WTC11 (cell line): ENCODE measurements around the gene DNAH11. TPM values are rescaled to one million over a fixed set of nuclear protein-coding genes. Genes with fewer than 3 reads are reported as not detected.
"Not testable (repeated sequence)": the region's sequence is repeated elsewhere in the genome, so short reads cannot be mapped to it uniquely, and the experiment has no call there.

Experiments used
- ATAC-seq: fragments of 200-7000 bp; cut with Tn5 transposase; 2 replicates; pipeline ENCODE4 v1.10.0; 2021; ENCODE audit warnings: mild to moderate bottlenecking, moderate library complexity
- CTCF ChIA-PET: fragments of 300-600 bp; sonication (Branson Sonifier 250); formaldehyde crosslinking; loops from one replicate; lab custom pipeline; 2021; ENCODE audit warnings: antibody characterized with exemption; lab: Charles Lee
- POLR2A ChIA-PET: fragments of 350-600 bp; sonication (Branson Sonifier 250); formaldehyde crosslinking; loops from one replicate; lab custom pipeline; 2021; ENCODE audit warnings: antibody characterized with exemption; lab: Charles Lee
- DNase-seq: peaks from one replicate; pipeline ENCODE4 v3.0.0; 2021; ENCODE audit warnings: low spot score
- H3K27ac Mint-ChIP-seq: 2 replicates; pipeline ENCODE4 v1.8.0; 2021; ENCODE audit warnings: mixed read lengths
- H3K27me3 Mint-ChIP-seq: 2 replicates; pipeline ENCODE4 v1.8.0; 2021; ENCODE audit warnings: low read depth, mild to moderate bottlenecking, moderate library complexity, mixed read lengths
- H3K36me3 Mint-ChIP-seq: 2 replicates; pipeline ENCODE4 v1.8.0; 2021; ENCODE audit warnings: mixed read lengths
- H3K4me1 Mint-ChIP-seq: 2 replicates; pipeline ENCODE4 v1.8.0; 2022; ENCODE audit warnings: mixed read lengths
- H3K4me3 Mint-ChIP-seq: 2 replicates; pipeline ENCODE4 v1.8.0; 2021; ENCODE audit warnings: mild to moderate bottlenecking, moderate library complexity, mixed read lengths
- H3K9me3 Mint-ChIP-seq: 2 replicates; pipeline ENCODE4 v1.8.0; 2021; ENCODE audit warnings: mixed read lengths
- GTF2I ChIP-seq: fragments of 250-450 bp; sonication (Bioruptor Pico); conservative IDR thresholded peaks from 2 replicates; pipeline ENCODE4 v1.4.0; 2021; ENCODE audit warnings: mild to moderate bottlenecking
- JAZF1 ChIP-seq: fragments of 250-450 bp; sonication (Bioruptor Pico); IDR thresholded peaks from 2 replicates; pipeline ENCODE4 v1.9.0; 2021; ENCODE audit warnings: moderate library complexity, mild to moderate bottlenecking, inconsistent platforms
- JUN ChIP-seq: sonication (generic); formaldehyde crosslinking; IDR thresholded peaks from 2 replicates; pipeline ENCODE4 v1.8.0; 2023; ENCODE audit warnings: mild to moderate bottlenecking, missing genetic modification reagents
- TCF7 ChIP-seq: sonication (generic); formaldehyde crosslinking; IDR thresholded peaks from 2 replicates; pipeline ENCODE4 v1.8.0; 2022; ENCODE audit warnings: mild to moderate bottlenecking, low read depth, missing genetic modification reagents, moderate library complexity
- ZNF416 ChIP-seq: fragments of 250-450 bp; sonication (Bioruptor Pico); IDR thresholded peaks from 2 replicates; pipeline ENCODE4 v1.9.0; 2021; ENCODE audit warnings: mild to moderate bottlenecking, inconsistent platforms
- total RNA-seq: library from RNA; stranded (reverse); gene quantifications from 3 replicates; pipeline ENCODE4 v1.2.3, GENCODE V29; 2021
- TF ChIP-seq, protein P1 (sequence below): fragments of 200-600 bp; IDR thresholded peaks from 2 replicates; pipeline ENCODE4 v1.8.0; 2022; ENCODE audit warnings: antibody characterized with exemption
- TF ChIP-seq, protein P2 (sequence below): fragments of 250-450 bp; sonication (Bioruptor Pico); conservative IDR thresholded peaks from 2 replicates; pipeline ENCODE4 v1.9.0; 2021; ENCODE audit warnings: mild to moderate bottlenecking

Gene DNAH11
- total RNA-seq, 1 experiment from 2014 or later: 6.4 TPM

- ChIA-PET CTCF (no interaction called here), POLR2A (no interaction called here)
- Mint-ChIP-seq H3K4me3 (no peak overlapping the region), H3K9me3 (peaks cover 40% of the 10 kb centered on the region), H3K4me1 (no peaks in the 10 kb centered on the region), H3K27me3 (no peaks in the 10 kb centered on the region; the same call in 1 of the 2 replicates), H3K36me3 (peaks cover 22% of the 10 kb centered on the region), H3K27ac (no peak overlapping the region)
- ATAC-seq (no peak), DNase-seq (no peak)
- TF ChIP-seq, protein P1, sequence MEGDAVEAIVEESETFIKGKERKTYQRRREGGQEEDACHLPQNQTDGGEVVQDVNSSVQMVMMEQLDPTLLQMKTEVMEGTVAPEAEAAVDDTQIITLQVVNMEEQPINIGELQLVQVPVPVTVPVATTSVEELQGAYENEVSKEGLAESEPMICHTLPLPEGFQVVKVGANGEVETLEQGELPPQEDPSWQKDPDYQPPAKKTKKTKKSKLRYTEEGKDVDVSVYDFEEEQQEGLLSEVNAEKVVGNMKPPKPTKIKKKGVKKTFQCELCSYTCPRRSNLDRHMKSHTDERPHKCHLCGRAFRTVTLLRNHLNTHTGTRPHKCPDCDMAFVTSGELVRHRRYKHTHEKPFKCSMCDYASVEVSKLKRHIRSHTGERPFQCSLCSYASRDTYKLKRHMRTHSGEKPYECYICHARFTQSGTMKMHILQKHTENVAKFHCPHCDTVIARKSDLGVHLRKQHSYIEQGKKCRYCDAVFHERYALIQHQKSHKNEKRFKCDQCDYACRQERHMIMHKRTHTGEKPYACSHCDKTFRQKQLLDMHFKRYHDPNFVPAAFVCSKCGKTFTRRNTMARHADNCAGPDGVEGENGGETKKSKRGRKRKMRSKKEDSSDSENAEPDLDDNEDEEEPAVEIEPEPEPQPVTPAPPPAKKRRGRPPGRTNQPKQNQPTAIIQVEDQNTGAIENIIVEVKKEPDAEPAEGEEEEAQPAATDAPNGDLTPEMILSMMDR: no peak
- no peak for TF ChIP-seq JAZF1
- TF ChIP-seq JUN (CRISPR knock-in tag): no peak
- no peak for TF ChIP-seq ZNF416 (CRISPR knock-in tag)
- TF ChIP-seq TCF7 (CRISPR knock-in tag): no peak
- TF ChIP-seq, protein P2, sequence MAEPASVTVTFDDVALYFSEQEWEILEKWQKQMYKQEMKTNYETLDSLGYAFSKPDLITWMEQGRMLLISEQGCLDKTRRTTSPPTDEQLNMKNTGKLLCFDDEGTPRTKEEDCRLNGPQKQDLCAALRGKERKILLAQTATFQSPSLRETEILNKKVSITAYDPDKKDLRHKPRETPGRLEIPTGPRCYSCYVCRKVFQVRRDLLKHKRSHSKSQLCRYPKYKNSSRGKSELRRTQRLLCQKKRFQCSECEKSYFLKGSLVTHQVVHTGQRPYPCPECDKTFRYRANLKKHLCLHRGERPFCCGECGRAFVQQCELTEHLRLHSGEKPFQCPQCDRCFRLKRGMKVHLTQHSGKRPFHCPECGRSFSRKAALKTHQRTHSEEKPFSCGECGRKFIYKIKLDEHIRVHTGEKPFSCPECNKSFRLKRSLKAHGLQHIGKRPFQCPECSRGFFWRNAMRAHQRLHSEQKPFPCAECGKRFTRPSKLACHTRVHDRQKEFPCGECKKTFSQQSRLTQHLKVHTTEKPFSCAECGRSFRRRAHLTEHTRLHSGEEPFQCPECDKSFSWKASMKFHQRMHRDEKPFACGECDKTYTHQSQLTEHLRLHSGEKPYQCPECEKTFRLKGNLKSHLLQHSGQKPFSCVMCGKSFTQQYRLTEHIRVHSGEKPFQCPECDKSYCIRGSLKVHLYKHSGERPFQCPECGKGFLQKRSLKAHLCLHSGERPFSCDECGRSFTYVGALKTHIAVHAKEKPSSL: no peak
Measured at GRCh38 chr7:21526448-21526847, 16.4 kb upstream of the DNAH11 start.

- POLR2A ChIA-PET, CTCF ChIA-PET: not testable (repeated sequence)
- H3K9me3 Mint-ChIP-seq: peaks cover 46% of the 10 kb centered on the region
Measured at GRCh38 chr7:21532485-21532884, 10.4 kb upstream of the DNAH11 start.

DNA sequence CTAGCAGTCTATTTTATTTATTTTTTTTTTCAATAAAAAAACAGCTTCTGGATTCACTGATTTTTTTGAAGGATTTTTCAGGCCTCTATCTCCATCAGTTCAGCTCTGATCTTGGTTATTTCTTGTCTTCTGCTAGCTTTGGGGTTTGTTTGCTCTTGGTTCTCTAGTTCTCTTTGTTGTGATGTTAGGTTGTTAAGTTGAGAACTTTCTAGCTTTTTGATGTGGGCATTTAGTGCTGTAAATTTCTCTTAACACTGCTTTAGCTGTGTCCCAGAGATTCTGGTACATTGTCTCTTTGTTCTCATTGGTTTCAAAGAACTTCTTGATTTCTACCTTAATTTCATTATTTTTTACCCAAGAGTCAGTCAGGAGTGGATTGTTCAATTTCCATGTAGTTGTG lies 9.2 kb upstream of the DNAH11 start:
- POLR2A ChIA-PET, H3K4me1 Mint-ChIP-seq, H3K27ac Mint-ChIP-seq, DNase-seq, H3K27me3 Mint-ChIP-seq, H3K36me3 Mint-ChIP-seq, H3K4me3 Mint-ChIP-seq, ATAC-seq: not testable (repeated sequence)
- CTCF ChIA-PET: interaction anchor here (2.0 kb wide), 1 partner anchor 234 kb away, joined by 4 read pairs; no protein-coding TSS in a partner anchor
- peaks cover 43% of the 10 kb centered on the region for H3K9me3 Mint-ChIP-seq

More at GRCh38 chr7:21532485-21532884, 10.4 kb upstream of the DNAH11 start:
- not testable (repeated sequence) for H3K27ac Mint-ChIP-seq, H3K4me1 Mint-ChIP-seq, DNase-seq, H3K27me3 Mint-ChIP-seq, H3K4me3 Mint-ChIP-seq, ATAC-seq, H3K36me3 Mint-ChIP-seq

GRCh38 chr7:21536445-21537118 lies 6.3 kb upstream of the DNAH11 start:
- peaks cover 31% of the 10 kb centered on the region for H3K9me3 Mint-ChIP-seq
- H3K27me3 Mint-ChIP-seq, ATAC-seq, DNase-seq, H3K4me3 Mint-ChIP-seq, H3K36me3 Mint-ChIP-seq, POLR2A ChIA-PET, H3K27ac Mint-ChIP-seq: not testable (repeated sequence)
- CTCF ChIA-PET: interaction anchor here (0.6 kb wide), 1 partner anchor 15 kb away, joined by 3 read pairs; no protein-coding TSS in a partner anchor
- H3K4me1 Mint-ChIP-seq: peaks cover 19% of the 10 kb centered on the region

GRCh38 chr7:21538936-21539495 lies 3.8 kb upstream of the DNAH11 start:
- H3K9me3 Mint-ChIP-seq: peaks cover 18% of the 10 kb centered on the region
- no peak for TF ChIP-seq GTF2I (CRISPR knock-in tag)
- POLR2A ChIA-PET: no interaction called here
- no peak overlapping the region for H3K4me3 Mint-ChIP-seq
- DNase-seq (no peak), ATAC-seq (no peak)
- peaks cover 2% of the 10 kb centered on the region; the same call in 1 of the 2 replicates for H3K36me3 Mint-ChIP-seq
- peaks cover 22% of the 10 kb centered on the region for H3K27me3 Mint-ChIP-seq
- H3K4me1 Mint-ChIP-seq: peaks cover 22% of the 10 kb centered on the region
- H3K27ac Mint-ChIP-seq: no peak overlapping the region
- CTCF ChIA-PET: interaction anchor here (1.4 kb wide), 1 partner anchor 228 kb away, joined by 4 read pairs; no protein-coding TSS in a partner anchor
